Sigmoid colon (tissue), 4 donors: Measurements from ENCODE around the gene CHRND.

Experiments used
- CTCF ChIP-seq, 4 experiments: fragments of 450-650 bp in 3 of 4; fragments of 200-600 bp in 1 of 4; IDR thresholded peaks; one replicate each; pipeline ENCODE4 v1.5.1; 2016 to 2019; ENCODE audit warnings: antibody characterized with exemption in 4 of 4, mild to moderate bottlenecking in 3 of 4, moderate library complexity in 2 of 4
- POLR2AphosphoS5 ChIP-seq, 4 donors: sonication (generic); formaldehyde crosslinking; IDR thresholded peaks; one replicate each; pipeline ENCODE4 v1.6.1; 2017; ENCODE audit warnings: antibody characterized with exemption in 4 of 4

- TF ChIP-seq CTCF (IDR thresholded peaks at IDR 0.05) (no peak), POLR2AphosphoS5 (IDR thresholded peaks at IDR 0.05) (no peak)
These were observed 46.4 kb upstream of the CHRND start for GRCh38 chr2:232479341-232480200.
